HL-60 (cell line): Measurements from ENCODE around the gene VCPKMT.

ENCODE experiments used
- DNase-seq, 2 experiments: peaks; one replicate each; pipeline ENCODE4 v3.0.0-alpha.2; 2010 to 2020; ENCODE audit warnings: low read depth in 1 of 2, low spot score in 1 of 2
- H3K27ac ChIP-seq: fragments of 250-450 bp; sonication (Bioruptor Pico); replicated peaks from 2 replicates; pipeline ENCODE4 v1.5.1; 2020; ENCODE audit warnings: mild to moderate bottlenecking, moderate library complexity
- H3K27me3 ChIP-seq: fragments of 250-450 bp; sonication (Bioruptor Pico); 2 replicates; pipeline ENCODE4 v1.5.1; 2021; ENCODE audit warnings: mild to moderate bottlenecking, moderate library complexity; ENCODE audit not compliant: insufficient read depth, poor library complexity, severe bottlenecking
- H3K4me3 ChIP-seq: replicated peaks from 2 replicates; pipeline ENCODE4 v1.5.1; 2011; ENCODE audit warnings: mild to moderate bottlenecking, control low read depth, low read length; ENCODE audit not compliant: insufficient read depth
- GABPA ChIP-seq: IDR thresholded peaks from 2 replicates; pipeline ENCODE4 v1.6.1; 2012; ENCODE audit warnings: low read depth
- POLR2AphosphoS5 ChIP-seq: IDR thresholded peaks from 2 replicates; pipeline ENCODE4 v1.6.1; 2012; ENCODE audit warnings: low read depth
- SPI1 ChIP-seq: IDR thresholded peaks from 2 replicates; pipeline ENCODE4 v1.6.1; 2012; ENCODE audit warnings: low read depth, mild to moderate bottlenecking, borderline replicate concordance
- TF ChIP-seq, protein P1 (sequence below): IDR thresholded peaks from 2 replicates; pipeline ENCODE4 v1.6.1; 2012; ENCODE audit warnings: low read depth; ENCODE audit not compliant: insufficient replicate concordance
- TF ChIP-seq, protein P2 (sequence below): IDR thresholded peaks from one replicate; pipeline ENCODE4 v1.5.1; 2011; ENCODE audit warnings: low read length, control low read depth, inconsistent platforms; ENCODE audit not compliant: insufficient read depth

Gene VCPKMT

DNA sequence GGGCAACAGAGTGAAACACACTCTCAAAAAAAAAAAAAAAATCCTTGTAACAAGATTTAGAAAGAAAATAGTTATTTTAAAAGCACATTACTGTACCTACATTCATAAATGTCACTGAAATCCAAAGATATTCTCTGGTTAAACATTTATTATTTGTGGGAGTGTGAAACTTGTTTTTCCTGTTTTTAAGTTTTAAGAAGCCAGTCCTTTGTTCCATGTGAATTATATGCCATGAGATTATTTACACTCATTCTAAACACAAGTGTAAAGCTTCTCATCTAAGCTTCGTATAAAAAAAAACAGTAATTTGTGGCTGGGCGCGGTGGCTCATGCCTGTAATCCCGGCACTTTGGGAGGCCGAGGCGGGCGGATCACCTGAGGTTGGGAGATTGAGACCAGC lies 15.0 kb downstream of the VCPKMT start:
- TF ChIP-seq SPI1 = no peak
- TF ChIP-seq GABPA = no peak
- TF ChIP-seq, protein P1, sequence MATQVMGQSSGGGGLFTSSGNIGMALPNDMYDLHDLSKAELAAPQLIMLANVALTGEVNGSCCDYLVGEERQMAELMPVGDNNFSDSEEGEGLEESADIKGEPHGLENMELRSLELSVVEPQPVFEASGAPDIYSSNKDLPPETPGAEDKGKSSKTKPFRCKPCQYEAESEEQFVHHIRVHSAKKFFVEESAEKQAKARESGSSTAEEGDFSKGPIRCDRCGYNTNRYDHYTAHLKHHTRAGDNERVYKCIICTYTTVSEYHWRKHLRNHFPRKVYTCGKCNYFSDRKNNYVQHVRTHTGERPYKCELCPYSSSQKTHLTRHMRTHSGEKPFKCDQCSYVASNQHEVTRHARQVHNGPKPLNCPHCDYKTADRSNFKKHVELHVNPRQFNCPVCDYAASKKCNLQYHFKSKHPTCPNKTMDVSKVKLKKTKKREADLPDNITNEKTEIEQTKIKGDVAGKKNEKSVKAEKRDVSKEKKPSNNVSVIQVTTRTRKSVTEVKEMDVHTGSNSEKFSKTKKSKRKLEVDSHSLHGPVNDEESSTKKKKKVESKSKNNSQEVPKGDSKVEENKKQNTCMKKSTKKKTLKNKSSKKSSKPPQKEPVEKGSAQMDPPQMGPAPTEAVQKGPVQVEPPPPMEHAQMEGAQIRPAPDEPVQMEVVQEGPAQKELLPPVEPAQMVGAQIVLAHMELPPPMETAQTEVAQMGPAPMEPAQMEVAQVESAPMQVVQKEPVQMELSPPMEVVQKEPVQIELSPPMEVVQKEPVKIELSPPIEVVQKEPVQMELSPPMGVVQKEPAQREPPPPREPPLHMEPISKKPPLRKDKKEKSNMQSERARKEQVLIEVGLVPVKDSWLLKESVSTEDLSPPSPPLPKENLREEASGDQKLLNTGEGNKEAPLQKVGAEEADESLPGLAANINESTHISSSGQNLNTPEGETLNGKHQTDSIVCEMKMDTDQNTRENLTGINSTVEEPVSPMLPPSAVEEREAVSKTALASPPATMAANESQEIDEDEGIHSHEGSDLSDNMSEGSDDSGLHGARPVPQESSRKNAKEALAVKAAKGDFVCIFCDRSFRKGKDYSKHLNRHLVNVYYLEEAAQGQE = no peak
- TF ChIP-seq, protein P2, sequence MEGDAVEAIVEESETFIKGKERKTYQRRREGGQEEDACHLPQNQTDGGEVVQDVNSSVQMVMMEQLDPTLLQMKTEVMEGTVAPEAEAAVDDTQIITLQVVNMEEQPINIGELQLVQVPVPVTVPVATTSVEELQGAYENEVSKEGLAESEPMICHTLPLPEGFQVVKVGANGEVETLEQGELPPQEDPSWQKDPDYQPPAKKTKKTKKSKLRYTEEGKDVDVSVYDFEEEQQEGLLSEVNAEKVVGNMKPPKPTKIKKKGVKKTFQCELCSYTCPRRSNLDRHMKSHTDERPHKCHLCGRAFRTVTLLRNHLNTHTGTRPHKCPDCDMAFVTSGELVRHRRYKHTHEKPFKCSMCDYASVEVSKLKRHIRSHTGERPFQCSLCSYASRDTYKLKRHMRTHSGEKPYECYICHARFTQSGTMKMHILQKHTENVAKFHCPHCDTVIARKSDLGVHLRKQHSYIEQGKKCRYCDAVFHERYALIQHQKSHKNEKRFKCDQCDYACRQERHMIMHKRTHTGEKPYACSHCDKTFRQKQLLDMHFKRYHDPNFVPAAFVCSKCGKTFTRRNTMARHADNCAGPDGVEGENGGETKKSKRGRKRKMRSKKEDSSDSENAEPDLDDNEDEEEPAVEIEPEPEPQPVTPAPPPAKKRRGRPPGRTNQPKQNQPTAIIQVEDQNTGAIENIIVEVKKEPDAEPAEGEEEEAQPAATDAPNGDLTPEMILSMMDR = no peak
- TF ChIP-seq POLR2AphosphoS5 = no peak
- DNase-seq = no peak
- Histone ChIP-seq H3K4me3 (no peak overlapping the region), H3K27me3 (no peaks in the 10 kb centered on the region), H3K27ac (no peak overlapping the region)

DNA sequence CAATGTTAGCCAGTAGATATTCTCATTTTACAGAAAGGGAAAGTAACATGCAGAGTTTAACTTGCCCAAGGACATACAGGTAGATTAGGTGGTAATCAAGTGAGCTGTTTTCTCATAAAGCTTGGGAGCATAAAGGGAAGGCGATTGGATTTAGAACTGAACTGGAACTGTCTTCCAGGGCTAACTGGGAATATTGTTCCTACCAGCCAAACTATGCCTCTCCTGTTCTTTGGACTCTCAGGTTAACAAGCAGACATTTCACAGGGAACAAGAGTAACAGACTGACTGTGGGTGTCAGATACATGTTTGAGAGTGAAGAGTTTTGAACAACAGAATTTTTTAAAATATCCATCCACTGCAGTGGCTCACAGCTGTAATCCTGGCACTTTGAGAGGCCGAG lies 15.6 kb downstream of the VCPKMT start:
- Histone ChIP-seq H3K4me3 (no peak overlapping the region), H3K27me3 (no peaks in the 10 kb centered on the region), H3K27ac (no peak overlapping the region)
- TF ChIP-seq GABPA (no peak), SPI1 (no peak), POLR2AphosphoS5 (no peak)
- TF ChIP-seq, protein P1 = no peak
- TF ChIP-seq, protein P2 = no peak
- DNase-seq = no peak

GRCh38 chr14:50099335-50099734 lies 17.0 kb downstream of the VCPKMT start:
- no peak overlapping the region for H3K4me3 ChIP-seq
- no peak for DNase-seq
- TF ChIP-seq, protein P2 = no peak
- no peak for TF ChIP-seq POLR2AphosphoS5
- TF ChIP-seq SPI1 = no peak
- no peak for TF ChIP-seq GABPA
- TF ChIP-seq, protein P1 = no peak

More at GRCh38 chr14:50099335-50099734, 17.0 kb downstream of the VCPKMT start:
- no peak overlapping the region for H3K27ac ChIP-seq
- H3K27me3 ChIP-seq = no peaks in the 10 kb centered on the region
